Esophagus muscularis mucosa (tissue), 4 donors: Measurements from ENCODE around the gene IMMT.

Source experiments
- EP300 ChIP-seq: sonication (generic); formaldehyde crosslinking; IDR thresholded peaks from one replicate; pipeline ENCODE4 v1.6.1; 2017; ENCODE audit warnings: antibody characterized with exemption
- POLR2A ChIP-seq: fragments of 450-650 bp; IDR thresholded peaks from one replicate; pipeline ENCODE4 v1.6.1; 2017; ENCODE audit warnings: antibody characterized with exemption, moderate library complexity, mild to moderate bottlenecking, low read depth
- POLR2AphosphoS5 ChIP-seq, 2 donors: sonication (generic); formaldehyde crosslinking; IDR thresholded peaks; one replicate each; pipeline ENCODE4 v1.6.1; 2017; ENCODE audit warnings: antibody characterized with exemption in 2 of 2
- TF ChIP-seq, protein P1 (sequence below), 3 experiments: fragments of 200-600 bp in 2 of 3; fragments of 450-650 bp in 1 of 3; sonication (generic) in 2 of 3; IDR thresholded peaks; one replicate each; pipeline ENCODE4 v1.5.1; 2017 to 2019; ENCODE audit warnings: antibody characterized with exemption in 3 of 3, mild to moderate bottlenecking in 2 of 3, moderate library complexity in 1 of 3

DNA sequence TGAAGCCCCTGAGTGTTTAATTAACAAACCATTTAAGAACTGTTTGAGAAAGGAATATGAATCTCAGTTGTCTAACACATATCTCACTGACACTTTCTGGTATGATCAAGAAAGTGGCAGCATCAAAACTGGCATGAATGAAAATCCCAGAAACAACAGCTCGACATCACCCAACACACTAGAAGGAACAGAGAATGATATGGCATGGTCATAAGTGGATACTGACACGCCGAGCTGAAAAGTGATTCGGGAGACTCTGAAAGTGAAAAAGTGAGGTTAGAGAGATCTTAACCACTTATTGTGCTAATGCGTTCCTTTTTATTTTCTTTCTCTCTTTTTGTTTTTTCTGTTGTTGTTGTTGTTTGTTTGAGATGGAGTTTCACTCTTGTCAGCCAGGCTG lies 41.9 kb upstream of the IMMT start:
- TF ChIP-seq EP300 (no peak), POLR2A (no peak), POLR2AphosphoS5 (IDR thresholded peaks at IDR 0.05) (no peak)
- TF ChIP-seq, protein P1, sequence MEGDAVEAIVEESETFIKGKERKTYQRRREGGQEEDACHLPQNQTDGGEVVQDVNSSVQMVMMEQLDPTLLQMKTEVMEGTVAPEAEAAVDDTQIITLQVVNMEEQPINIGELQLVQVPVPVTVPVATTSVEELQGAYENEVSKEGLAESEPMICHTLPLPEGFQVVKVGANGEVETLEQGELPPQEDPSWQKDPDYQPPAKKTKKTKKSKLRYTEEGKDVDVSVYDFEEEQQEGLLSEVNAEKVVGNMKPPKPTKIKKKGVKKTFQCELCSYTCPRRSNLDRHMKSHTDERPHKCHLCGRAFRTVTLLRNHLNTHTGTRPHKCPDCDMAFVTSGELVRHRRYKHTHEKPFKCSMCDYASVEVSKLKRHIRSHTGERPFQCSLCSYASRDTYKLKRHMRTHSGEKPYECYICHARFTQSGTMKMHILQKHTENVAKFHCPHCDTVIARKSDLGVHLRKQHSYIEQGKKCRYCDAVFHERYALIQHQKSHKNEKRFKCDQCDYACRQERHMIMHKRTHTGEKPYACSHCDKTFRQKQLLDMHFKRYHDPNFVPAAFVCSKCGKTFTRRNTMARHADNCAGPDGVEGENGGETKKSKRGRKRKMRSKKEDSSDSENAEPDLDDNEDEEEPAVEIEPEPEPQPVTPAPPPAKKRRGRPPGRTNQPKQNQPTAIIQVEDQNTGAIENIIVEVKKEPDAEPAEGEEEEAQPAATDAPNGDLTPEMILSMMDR (IDR thresholded peaks at IDR 0.05), result no peak
